Pons (tissue), 1 donor: ENCODE results near the gene MYO6.
"Not testable (repeated sequence)": the region's sequence is repeated elsewhere in the genome, so short reads cannot be mapped to it uniquely, and the experiment has no call there.

ENCODE experiments used
- DNase-seq: peaks from one replicate; pipeline ENCODE4 v3.0.0-alpha.2; 2016; ENCODE audit warnings: low spot score

The MYO6 gene

GRCh38 chr6:75748743-75749538 is at the start of gene MYO6:
TSS of gene MYO6 (plus strand) at chr6:75749239. CDS start at chr6:75817548, 68,309 bp downstream.
- no peak for DNase-seq

- DNase-seq, result not testable (repeated sequence)
Observed at GRCh38 chr6:75708334-75708733, 40.7 kb upstream of the MYO6 start.

- no peak for DNase-seq
Observed at GRCh38 chr6:75711173-75711572, 37.9 kb upstream of the MYO6 start.

GRCh38 chr6:75719133-75719532 is 29.9 kb upstream of the MYO6 start:
- no peak for DNase-seq

- DNase-seq, result no peak
Observed at GRCh38 chr6:75723382-75723781, 25.7 kb upstream of the MYO6 start.

- DNase-seq, result no peak
Observed at GRCh38 chr6:75727206-75727605, 21.8 kb upstream of the MYO6 start.

GRCh38 chr6:75731029-75731428 is 18.0 kb upstream of the MYO6 start:
- DNase-seq, result not testable (repeated sequence)

- no peak for DNase-seq
Observed at GRCh38 chr6:75735491-75736186, 13.4 kb upstream of the MYO6 start.

- DNase-seq, result no peak
Observed at GRCh38 chr6:75743971-75744370, 5.1 kb upstream of the MYO6 start.

GRCh38 chr6:75745404-75745803 is 3.6 kb upstream of the MYO6 start:
- no peak for DNase-seq

GRCh38 chr6:75746221-75746620 is 2.8 kb upstream of the MYO6 start:
- no peak for DNase-seq

GRCh38 chr6:75747152-75747992 is 1.7 kb upstream of the MYO6 start:
- no peak for DNase-seq

- DNase-seq, result no peak
Observed at GRCh38 chr6:75748003-75748742, 866 bp upstream of the MYO6 start.

- no peak for DNase-seq
Observed at GRCh38 chr6:75751443-75751842, 2.4 kb downstream of the MYO6 start.

- DNase-seq, result no peak
Observed at GRCh38 chr6:75752365-75752764, 3.3 kb downstream of the MYO6 start.

- no peak for DNase-seq
Observed at GRCh38 chr6:75755704-75756103, 6.7 kb downstream of the MYO6 start.

GRCh38 chr6:75757295-75757694 is 8.3 kb downstream of the MYO6 start:
- DNase-seq, result no peak

GRCh38 chr6:75758061-75758460 is 9.0 kb downstream of the MYO6 start:
- DNase-seq, result no peak

GRCh38 chr6:75759207-75759606 is 10.2 kb downstream of the MYO6 start:
- no peak for DNase-seq

- DNase-seq, result no peak
Observed at GRCh38 chr6:75760320-75760719, 11.3 kb downstream of the MYO6 start.

- no peak for DNase-seq
Observed at GRCh38 chr6:75761489-75761888, 12.4 kb downstream of the MYO6 start.

- DNase-seq, result no peak
Observed at GRCh38 chr6:75762063-75762462, 13.0 kb downstream of the MYO6 start.
